HEK293T (cell line): ENCODE data around the gene KCNK2.

Source experiments
- ELF4 ChIP-seq: fragments of 450-650 bp; IDR thresholded peaks from 2 replicates; pipeline ENCODE4 v1.6.1; 2017; ENCODE audit warnings: antibody characterized with exemption
- FOXM1 ChIP-seq: fragments of 450-650 bp; IDR thresholded peaks from 2 replicates; pipeline ENCODE4 v1.6.1; 2017; ENCODE audit warnings: mild to moderate bottlenecking, borderline replicate concordance
- L3MBTL2 ChIP-seq: fragments of 450-650 bp; conservative IDR thresholded peaks from 2 replicates; pipeline ENCODE4 v1.6.1; 2016; ENCODE audit warnings: mild to moderate bottlenecking
- ZNF384 ChIP-seq: fragments of 450-650 bp; IDR thresholded peaks from 2 replicates; pipeline ENCODE4 v1.6.1; 2016

DNA sequence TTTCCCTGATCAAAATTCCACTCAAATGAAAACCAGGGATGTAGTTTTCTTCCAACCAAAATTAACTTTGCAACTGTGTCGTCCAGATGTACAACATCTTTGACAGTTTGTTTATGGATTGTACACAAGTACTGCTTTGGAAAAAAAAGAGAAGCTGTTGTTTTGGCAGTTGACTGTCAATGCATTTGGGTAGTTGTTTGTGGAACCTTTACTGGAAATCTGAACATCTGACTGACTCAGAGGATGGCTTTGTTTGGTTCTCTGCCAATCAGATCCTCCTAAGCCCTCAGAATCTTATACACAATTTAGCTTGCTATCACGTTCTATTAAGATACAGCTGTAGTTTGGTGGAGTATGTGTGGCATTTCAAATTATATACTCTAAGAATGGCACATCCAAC is 195.0 kb downstream of the KCNK2 start:
- no peak for TF ChIP-seq FOXM1
- no peak for TF ChIP-seq L3MBTL2
- TF ChIP-seq ELF4: no peak
- TF ChIP-seq ZNF384: no peak
